H1 (cell line): ENCODE measurements around the gene TEX44.
"Not testable (repeated sequence)": the region's sequence is repeated elsewhere in the genome, so short reads cannot be mapped to it uniquely, and the experiment has no call there.

Experiments
- EGR1 ChIP-seq: IDR thresholded peaks from 2 replicates; pipeline ENCODE4 v1.6.1; 2011; ENCODE audit warnings: low read depth, low read length, borderline replicate concordance
- EP300 ChIP-seq, 2 experiments: IDR thresholded peaks; 1 replicate in 1 of 2; 2 replicates in 1 of 2; pipeline ENCODE4 v1.6.1; 2011 to 2012; ENCODE audit warnings: low read depth in 2 of 2, low read length in 2 of 2, mild to moderate bottlenecking in 2 of 2, borderline replicate concordance in 1 of 2, inconsistent platforms in 1 of 2, moderate library complexity in 1 of 2
- HDAC2 ChIP-seq, 2 experiments: fragments of 300-600 bp in 1 of 2; sonication (generic) in 1 of 2; IDR thresholded peaks; 2 replicates each; pipeline ENCODE4 v1.6.1; 2011 to 2012; ENCODE audit warnings: low read depth in 2 of 2, low read length in 2 of 2, mild to moderate bottlenecking in 2 of 2, moderate library complexity in 2 of 2, borderline replicate concordance in 1 of 2, inconsistent platforms in 1 of 2
- MAFK ChIP-seq: IDR thresholded peaks from 2 replicates; pipeline ENCODE4 v1.6.1; 2012; ENCODE audit warnings: low read depth, mild to moderate bottlenecking, improper control_type of control experiment, low read length
- POLR2AphosphoS5 ChIP-seq: IDR thresholded peaks from 2 replicates; pipeline ENCODE4 v1.6.1; 2011; ENCODE audit warnings: low read depth, low read length
- RAD21 ChIP-seq, 2 experiments: IDR thresholded peaks in 1 of 2; conservative IDR thresholded peaks in 1 of 2; 2 replicates each; pipeline ENCODE4 v1.6.1; 2011; ENCODE audit warnings: low read depth in 2 of 2, low read length in 2 of 2, improper control_type of control experiment in 1 of 2, inconsistent platforms in 1 of 2, mild to moderate bottlenecking in 1 of 2, moderate library complexity in 1 of 2
- RNF2 ChIP-seq: fragments of 200-900, 300-1000 bp; sonication (generic); IDR thresholded peaks from 2 replicates; pipeline ENCODE4 v1.7.1; 2016; ENCODE audit warnings: borderline replicate concordance, low read depth, mild to moderate bottlenecking, antibody characterized with exemption, low read length; ENCODE audit not compliant: poor library complexity, severe bottlenecking; ENCODE audit errors: missing control alignments
- SIX5 ChIP-seq: IDR thresholded peaks from 2 replicates; pipeline ENCODE4 v1.6.1; 2011; ENCODE audit warnings: mild to moderate bottlenecking, low read depth, low read length
- SP1 ChIP-seq: IDR thresholded peaks from 2 replicates; pipeline ENCODE4 v1.6.1; 2011; ENCODE audit warnings: low read depth, low read length
- TF ChIP-seq, protein P1 (sequence below), 3 experiments: IDR thresholded peaks; 1 replicate in 2 of 3; 2 replicates in 1 of 3; pipeline versions ENCODE4 v1.5.1 to v1.6.1; 2011; ENCODE audit warnings: low read length in 3 of 3, mild to moderate bottlenecking in 3 of 3, inconsistent platforms in 2 of 3, low read depth in 1 of 3, moderate library complexity in 1 of 3; ENCODE audit not compliant: insufficient read depth in 1 of 3; ENCODE audit errors: control extremely low read depth in 1 of 3

DNA sequence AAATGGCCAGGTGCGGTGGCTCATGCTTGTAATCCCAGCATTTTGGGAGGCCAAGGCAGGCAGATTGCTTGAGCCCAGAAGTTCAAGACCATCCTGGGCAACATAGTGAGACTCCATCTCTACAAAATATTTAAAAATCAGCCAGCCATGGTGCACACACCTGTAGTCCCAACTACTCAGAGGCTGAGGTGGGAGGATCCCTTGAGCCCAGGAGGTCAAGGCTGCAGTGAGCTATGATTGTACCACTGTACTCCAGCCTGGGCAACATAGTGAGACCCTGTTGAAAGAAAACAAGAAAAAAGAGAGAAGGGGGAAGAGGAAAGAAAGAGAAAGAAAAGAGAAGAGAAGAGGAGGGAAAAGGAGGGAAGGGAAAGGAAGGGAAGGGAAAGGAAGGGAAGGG is 4.9 kb upstream of the TEX44 start:
- not testable (repeated sequence) for TF ChIP-seq SP1; POLR2AphosphoS5; SIX5; RAD21 (IDR thresholded peaks at IDR 0.05 in 1 of 2, conservative IDR thresholded peaks at IDR 0.05 in 1 of 2; ENCODE audit: low read depth in 2 of 2, low read length in 2 of 2); EGR1; EP300 (IDR thresholded peaks at IDR 0.05; ENCODE audit: borderline replicate concordance in 1 of 2, low read depth in 2 of 2, low read length in 2 of 2); HDAC2 (IDR thresholded peaks at IDR 0.05; ENCODE audit: borderline replicate concordance in 1 of 2, low read depth in 2 of 2, low read length in 2 of 2); RNF2; MAFK
- TF ChIP-seq, protein P1, sequence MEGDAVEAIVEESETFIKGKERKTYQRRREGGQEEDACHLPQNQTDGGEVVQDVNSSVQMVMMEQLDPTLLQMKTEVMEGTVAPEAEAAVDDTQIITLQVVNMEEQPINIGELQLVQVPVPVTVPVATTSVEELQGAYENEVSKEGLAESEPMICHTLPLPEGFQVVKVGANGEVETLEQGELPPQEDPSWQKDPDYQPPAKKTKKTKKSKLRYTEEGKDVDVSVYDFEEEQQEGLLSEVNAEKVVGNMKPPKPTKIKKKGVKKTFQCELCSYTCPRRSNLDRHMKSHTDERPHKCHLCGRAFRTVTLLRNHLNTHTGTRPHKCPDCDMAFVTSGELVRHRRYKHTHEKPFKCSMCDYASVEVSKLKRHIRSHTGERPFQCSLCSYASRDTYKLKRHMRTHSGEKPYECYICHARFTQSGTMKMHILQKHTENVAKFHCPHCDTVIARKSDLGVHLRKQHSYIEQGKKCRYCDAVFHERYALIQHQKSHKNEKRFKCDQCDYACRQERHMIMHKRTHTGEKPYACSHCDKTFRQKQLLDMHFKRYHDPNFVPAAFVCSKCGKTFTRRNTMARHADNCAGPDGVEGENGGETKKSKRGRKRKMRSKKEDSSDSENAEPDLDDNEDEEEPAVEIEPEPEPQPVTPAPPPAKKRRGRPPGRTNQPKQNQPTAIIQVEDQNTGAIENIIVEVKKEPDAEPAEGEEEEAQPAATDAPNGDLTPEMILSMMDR (IDR thresholded peaks at IDR 0.05; ENCODE audit: control extremely low read depth in 1 of 3, insufficient read depth in 1 of 3, low read depth in 1 of 3, low read length in 3 of 3) = not testable (repeated sequence)
